Brain microvascular endothelial cell (primary cell): Measurements from ENCODE around the gene SERPINB2.
"Not testable (repeated sequence)": the region's sequence is repeated elsewhere in the genome, so short reads cannot be mapped to it uniquely, and the experiment has no call there.

Experiments
- DNase-seq: peaks from one replicate; pipeline ENCODE4 v3.0.0-alpha.2; 2020
- H3K27ac ChIP-seq: fragments of 250-450 bp; sonication (Bioruptor Pico); 2 replicates; pipeline ENCODE4 v1.5.1; 2020; ENCODE audit warnings: mild to moderate bottlenecking, moderate library complexity
- H3K27me3 ChIP-seq: fragments of 250-450 bp; sonication (Bioruptor Pico); replicated peaks from 2 replicates; pipeline ENCODE4 v1.5.1; 2020; ENCODE audit warnings: mild to moderate bottlenecking
- H3K36me3 ChIP-seq: fragments of 250-450 bp; sonication (Bioruptor Pico); replicated peaks from 2 replicates; pipeline ENCODE4 v1.5.1; 2020; ENCODE audit warnings: mild to moderate bottlenecking
- H3K4me3 ChIP-seq: 2 replicates; pipeline ENCODE4 v1.5.1; 2011; ENCODE audit warnings: low read depth, mild to moderate bottlenecking, control low read depth, low read length, moderate library complexity
- in situ Hi-C: cut with HindIII; loops from 2 replicates; pipeline ENCODE4 v1.10.0; 2017; ENCODE audit warnings: low sequenced_read_pairs, low pct_ligation_motif_present
- TF ChIP-seq, protein P1 (sequence below): IDR thresholded peaks from 2 replicates; pipeline ENCODE4 v1.5.1; 2011; ENCODE audit warnings: low read depth, mild to moderate bottlenecking, moderate library complexity, low read length, control low read depth, inconsistent platforms; ENCODE audit errors: missing control alignments

Gene SERPINB2

DNA sequence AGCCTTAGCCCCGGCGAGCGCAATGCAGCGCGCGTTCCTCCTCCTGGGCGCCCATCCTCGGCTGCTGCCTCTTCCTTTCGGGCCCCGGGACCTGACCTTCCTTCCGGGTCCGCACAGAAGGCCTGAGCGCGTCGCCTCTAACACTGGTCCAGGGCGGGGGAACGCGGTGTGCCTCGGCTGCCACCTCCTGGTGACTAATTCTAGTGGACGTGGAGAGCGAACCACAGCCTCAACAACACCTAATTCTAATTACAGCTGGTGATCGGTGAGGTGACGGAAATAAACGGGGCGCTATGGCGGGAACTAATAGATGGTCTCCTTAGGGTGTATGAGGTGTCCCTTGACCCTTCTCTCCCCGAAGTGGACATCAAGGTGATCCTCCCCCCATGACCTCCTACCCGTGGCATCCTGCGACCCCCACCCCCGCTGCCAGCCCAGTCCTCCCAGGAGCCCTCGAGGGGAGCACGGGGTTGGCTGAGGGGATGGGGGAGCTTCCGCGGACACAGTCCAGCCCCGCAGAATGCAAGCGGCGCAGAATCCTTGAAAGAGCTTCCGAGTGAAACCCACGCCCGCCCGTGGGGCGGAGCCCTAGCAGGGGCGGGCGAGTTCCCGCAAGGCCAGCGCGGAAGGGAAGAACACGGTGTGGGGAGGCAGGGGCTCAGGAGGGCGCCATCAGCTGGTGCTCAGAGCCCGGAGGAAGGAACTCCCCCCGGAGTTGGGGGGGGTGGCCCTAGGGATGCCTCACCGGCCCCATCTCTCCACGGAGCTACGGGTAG lies 48.8 kb downstream of the SERPINB2 start:
- Histone ChIP-seq H3K36me3 (no peaks in the 10 kb centered on the region), H3K27me3 (peaks cover 3% of the 10 kb centered on the region), H3K4me3 (peak overlapping the region; percentile 66), H3K27ac (no peak overlapping the region)
- in situ Hi-C loops = no loop called here
- TF ChIP-seq, protein P1, sequence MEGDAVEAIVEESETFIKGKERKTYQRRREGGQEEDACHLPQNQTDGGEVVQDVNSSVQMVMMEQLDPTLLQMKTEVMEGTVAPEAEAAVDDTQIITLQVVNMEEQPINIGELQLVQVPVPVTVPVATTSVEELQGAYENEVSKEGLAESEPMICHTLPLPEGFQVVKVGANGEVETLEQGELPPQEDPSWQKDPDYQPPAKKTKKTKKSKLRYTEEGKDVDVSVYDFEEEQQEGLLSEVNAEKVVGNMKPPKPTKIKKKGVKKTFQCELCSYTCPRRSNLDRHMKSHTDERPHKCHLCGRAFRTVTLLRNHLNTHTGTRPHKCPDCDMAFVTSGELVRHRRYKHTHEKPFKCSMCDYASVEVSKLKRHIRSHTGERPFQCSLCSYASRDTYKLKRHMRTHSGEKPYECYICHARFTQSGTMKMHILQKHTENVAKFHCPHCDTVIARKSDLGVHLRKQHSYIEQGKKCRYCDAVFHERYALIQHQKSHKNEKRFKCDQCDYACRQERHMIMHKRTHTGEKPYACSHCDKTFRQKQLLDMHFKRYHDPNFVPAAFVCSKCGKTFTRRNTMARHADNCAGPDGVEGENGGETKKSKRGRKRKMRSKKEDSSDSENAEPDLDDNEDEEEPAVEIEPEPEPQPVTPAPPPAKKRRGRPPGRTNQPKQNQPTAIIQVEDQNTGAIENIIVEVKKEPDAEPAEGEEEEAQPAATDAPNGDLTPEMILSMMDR = peak; percentile 77
- peak; percentile 59 for DNase-seq

GRCh38 chr18:63936932-63937393 lies 49.5 kb downstream of the SERPINB2 start:
- Histone ChIP-seq H3K4me3 (peak overlapping the region; percentile 66), H3K36me3 (no peaks in the 10 kb centered on the region), H3K27ac (no peak overlapping the region), H3K27me3 (peaks cover 3% of the 10 kb centered on the region)
- TF ChIP-seq, protein P1 = no peak
- DNase-seq = no peak
- in situ Hi-C loops = no loop called here

- Histone ChIP-seq H3K4me3 (no peak overlapping the region), H3K36me3 (no peaks in the 10 kb centered on the region), H3K27ac (no peak overlapping the region), H3K27me3 (peaks cover 3% of the 10 kb centered on the region)
- TF ChIP-seq, protein P1 = no peak
- in situ Hi-C loops = no loop called here
- DNase-seq = no peak
Measured at GRCh38 chr18:63940008-63940407, 52.5 kb downstream of the SERPINB2 start.

DNA sequence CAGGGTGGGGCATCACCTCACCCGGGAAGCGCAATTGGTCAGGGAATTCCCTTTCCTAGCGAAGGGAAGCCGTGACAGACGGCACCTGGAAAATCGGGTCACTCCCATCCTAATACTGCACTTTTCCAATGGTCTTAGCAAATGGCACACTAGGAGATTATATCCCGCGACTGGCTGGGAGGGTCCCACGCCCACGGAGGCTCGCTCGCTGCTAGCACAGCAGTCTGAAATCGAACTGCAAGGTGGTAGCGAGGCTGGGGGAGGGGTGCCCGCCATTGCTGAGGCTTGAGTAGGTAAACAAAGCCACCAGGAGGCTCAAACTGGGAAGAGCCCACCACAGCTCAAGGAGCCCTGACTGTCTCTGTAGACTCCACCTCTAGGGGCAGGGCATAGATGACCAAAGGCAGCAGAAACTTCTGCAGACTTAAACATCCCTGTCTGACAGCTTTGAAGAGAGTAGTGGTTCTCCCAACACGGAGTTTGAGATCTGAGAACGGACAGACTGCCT lies 53.1 kb downstream of the SERPINB2 start:
- H3K27ac ChIP-seq, H3K36me3 ChIP-seq, in situ Hi-C loops, DNase-seq, H3K4me3 ChIP-seq, H3K27me3 ChIP-seq: not testable (repeated sequence)

- in situ Hi-C loops = no loop called here
- H3K36me3 ChIP-seq = no peaks in the 10 kb centered on the region
- TF ChIP-seq, protein P1 = no peak
- no peak overlapping the region for H3K4me3 ChIP-seq
- H3K27me3 ChIP-seq = no peaks in the 10 kb centered on the region
- no peak overlapping the region for H3K27ac ChIP-seq
- DNase-seq = no peak
Measured at GRCh38 chr18:63947051-63947790, 59.7 kb downstream of the SERPINB2 start.

DNA sequence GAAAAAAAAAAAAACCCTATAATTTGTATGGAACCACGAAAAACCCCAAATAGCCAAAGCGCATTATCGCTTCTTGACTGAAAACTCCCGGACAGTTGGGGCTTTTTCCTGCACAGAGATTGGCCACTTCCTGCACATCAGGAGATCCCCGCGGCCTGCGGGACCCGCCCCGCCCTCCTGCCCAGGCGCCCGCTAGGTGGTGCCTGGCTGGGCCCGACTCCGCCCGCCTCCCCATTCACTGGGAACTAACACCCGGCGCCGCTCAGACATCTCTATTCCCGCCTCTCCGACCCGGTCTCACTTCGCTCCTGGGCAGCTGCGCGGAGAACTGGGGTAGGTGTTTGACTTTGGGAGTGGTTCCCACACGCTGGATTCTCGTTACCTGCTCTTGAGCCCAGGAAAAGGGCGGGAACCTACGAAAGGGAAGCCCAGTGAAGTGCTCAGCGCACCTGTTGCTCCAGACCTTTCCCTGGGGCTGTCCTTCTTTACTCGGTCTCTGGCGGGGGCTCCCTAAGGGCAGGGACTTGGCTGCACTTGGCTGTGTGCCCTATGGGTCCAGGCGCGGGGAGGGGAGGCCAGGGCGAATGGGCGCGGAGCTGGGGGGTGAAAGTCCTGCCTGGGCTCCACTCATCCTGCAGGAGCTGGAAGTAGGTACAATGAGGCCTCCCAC lies 61.7 kb downstream of the SERPINB2 start, which contains the start of gene HMSD:
Gene HMSD, plus strand, starts transcription at position 234 of the 670 bp plus-strand sequence. CDS start 4,155 bp downstream, outside the sequence.
- DNase-seq = peak; percentile 20
- Histone ChIP-seq H3K27me3 (no peaks in the 10 kb centered on the region), H3K4me3 (peak within 1 kb of the TSS; percentile 57), H3K27ac (no peak within 1 kb of the TSS), H3K36me3 (no peaks in the 10 kb centered on the region)
- TF ChIP-seq, protein P1 = peak; percentile 61
- in situ Hi-C loops = no loop called here
